H1 (cell line): ENCODE results near the gene GANC. TPM values are rescaled to one million over a fixed set of nuclear protein-coding genes. Genes with fewer than 3 reads are reported as not detected.

Experiments
- CTCF ChIA-PET: fragments of 300-600 bp; sonication (Branson Sonifier 250); formaldehyde crosslinking; loops from one replicate; lab custom pipeline; 2021; ENCODE audit not compliant: partially characterized antibody; lab: Charles Lee
- POLR2A ChIA-PET: fragments of 300-600 bp; sonication (Branson Sonifier 250); formaldehyde crosslinking; loops from one replicate; lab custom pipeline; 2021; ENCODE audit warnings: inconsistent platforms; ENCODE audit not compliant: partially characterized antibody; lab: Charles Lee
- DNase-seq, 2 experiments: peaks; one replicate each; pipeline versions ENCODE4 v3.0.0 to v3.0.0-alpha.2; 2010 to 2022; ENCODE audit warnings: low spot score in 2 of 2, low read depth in 1 of 2, mixed read lengths in 1 of 2
- FAIRE-seq: peaks from 2 replicates; lab custom pipeline; 2011; peaks lifted over from hg19 to GRCh38; lab: Jason Lieb, UNC
- H2AFZ ChIP-seq: 2 replicates; pipeline ENCODE4 v1.8.1; 2012; ENCODE audit warnings: low read length, inconsistent platforms
- H2AK5ac ChIP-seq: 2 replicates; pipeline ENCODE4 v1.6.1; 2013; ENCODE audit warnings: low read depth, low read length
- H2BK120ac ChIP-seq: replicated peaks from 2 replicates; pipeline ENCODE3; 2013; ENCODE audit warnings: low read depth, low read length, inconsistent platforms
- H2BK12ac ChIP-seq: 2 replicates; pipeline ENCODE4 v1.6.1; 2013; ENCODE audit warnings: low read depth, low read length
- H2BK15ac ChIP-seq: 2 replicates; pipeline ENCODE4 v1.6.1; 2013; ENCODE audit warnings: low read length
- H2BK20ac ChIP-seq: 2 replicates; pipeline ENCODE4 v1.6.1; 2013; ENCODE audit warnings: low read length
- H2BK5ac ChIP-seq: 2 replicates; pipeline ENCODE4 v1.6.1; 2013; ENCODE audit warnings: low read depth, low read length
- H3K14ac ChIP-seq: 2 replicates; pipeline ENCODE4 v1.6.1; 2013; ENCODE audit warnings: inconsistent platforms; ENCODE audit not compliant: insufficient read length
- H3K18ac ChIP-seq: 2 replicates; pipeline ENCODE4 v1.6.1; 2013; ENCODE audit warnings: low read length; ENCODE audit errors: extremely low read depth
- H3K23ac ChIP-seq: 2 replicates; pipeline ENCODE4 v1.6.1; 2013; ENCODE audit warnings: inconsistent platforms; ENCODE audit not compliant: insufficient read length
- H3K23me2 ChIP-seq: 2 replicates; pipeline ENCODE4 v1.6.1; 2013; ENCODE audit warnings: low read depth, low read length
- H3K27ac ChIP-seq: 2 replicates; pipeline ENCODE4 v1.6.1; 2011; ENCODE audit warnings: low read depth, low read length, inconsistent platforms
- H3K27me3 ChIP-seq, 4 experiments: replicated peaks in 1 of 4; 1 replicate in 1 of 4; 2 replicates in 3 of 4; pipeline versions ENCODE4 v1.6.1 to v1.8.1; 2011 to 2013; ENCODE audit warnings: low read length in 3 of 4, mild to moderate bottlenecking in 3 of 4, inconsistent platforms in 2 of 4, mixed read lengths in 2 of 4, moderate library complexity in 1 of 4; ENCODE audit not compliant: control insufficient read depth in 3 of 4, insufficient read depth in 3 of 4; ENCODE audit errors: extremely low read depth in 1 of 4
- H3K36me3 ChIP-seq, 4 experiments: 2 replicates each; pipeline versions ENCODE4 v1.6.1 to v1.8.1; 2011 to 2013; ENCODE audit warnings: mild to moderate bottlenecking in 4 of 4, low read length in 3 of 4, moderate library complexity in 2 of 4, control low read depth in 1 of 4, inconsistent platforms in 1 of 4; ENCODE audit not compliant: insufficient read depth in 4 of 4, control insufficient read depth in 2 of 4
- H3K4ac ChIP-seq: replicated peaks from 2 replicates; pipeline ENCODE3; 2013; ENCODE audit warnings: low read length, low read depth, mixed read lengths, inconsistent platforms; ENCODE audit not compliant: insufficient read length
- H3K4me1 ChIP-seq, 4 experiments: replicated peaks in 1 of 4; 1 replicate in 1 of 4; 2 replicates in 3 of 4; pipeline versions ENCODE4 v1.6.1 to v1.8.1; 2011 to 2013; ENCODE audit warnings: low read length in 3 of 4, inconsistent platforms in 2 of 4, mixed read lengths in 1 of 4; ENCODE audit not compliant: insufficient read depth in 4 of 4, control insufficient read depth in 3 of 4
- H3K4me2 ChIP-seq, 2 experiments: 2 replicates each; pipeline versions ENCODE4 v1.6.1 to v1.8.1; 2011 to 2013; ENCODE audit warnings: low read depth in 2 of 2, low read length in 2 of 2, control low read depth in 1 of 2, inconsistent platforms in 1 of 2, mild to moderate bottlenecking in 1 of 2; ENCODE audit not compliant: insufficient read depth in 1 of 2
- H3K4me3 ChIP-seq, 4 experiments: fragments of 200-600, 300-600 bp in 1 of 4; sonication (generic), shearing (Covaris generic), sonication (Bioruptor Twin) in 1 of 4; 2 replicates each; pipeline versions ENCODE4 v1.5.1 to v1.8.1; 2011 to 2016; ENCODE audit warnings: low read length in 4 of 4, low read depth in 3 of 4, control low read depth in 2 of 4, inconsistent platforms in 2 of 4, mild to moderate bottlenecking in 2 of 4, mixed read lengths in 1 of 4, moderate library complexity in 1 of 4; ENCODE audit not compliant: insufficient read depth in 2 of 4; ENCODE audit errors: extremely low read depth in 1 of 4
- H3K56ac ChIP-seq: replicated peaks from 2 replicates; pipeline ENCODE3; 2013; ENCODE audit warnings: low read depth, mild to moderate bottlenecking, mixed read lengths, low read length, inconsistent platforms; ENCODE audit not compliant: insufficient read length
- H3K79me1 ChIP-seq: 2 replicates; pipeline ENCODE4 v1.6.1; 2013; ENCODE audit warnings: low read depth, low read length, control low read depth
- H3K79me2 ChIP-seq, 2 experiments: 2 replicates each; pipeline versions ENCODE4 v1.6.1 to v1.8.1; 2012 to 2013; ENCODE audit warnings: low read length in 2 of 2, mild to moderate bottlenecking in 2 of 2, inconsistent platforms in 1 of 2; ENCODE audit not compliant: insufficient read depth in 2 of 2, control insufficient read depth in 1 of 2
- H3K9ac ChIP-seq, 4 experiments: replicated peaks in 1 of 4; 1 replicate in 1 of 4; 2 replicates in 3 of 4; pipeline versions ENCODE4 v1.6.1 to v1.8.1; 2011 to 2013; ENCODE audit warnings: low read depth in 3 of 4, low read length in 3 of 4, control low read depth in 2 of 4, mild to moderate bottlenecking in 2 of 4, moderate library complexity in 2 of 4, inconsistent platforms in 1 of 4; ENCODE audit errors: extremely low read depth in 1 of 4
- H3K9me3 ChIP-seq, 2 experiments: 2 replicates each; pipeline versions ENCODE4 v1.6.1 to v1.8.1; 2012 to 2013; ENCODE audit warnings: mild to moderate bottlenecking in 2 of 2, moderate library complexity in 2 of 2, control low read depth in 1 of 2, inconsistent platforms in 1 of 2, low read depth in 1 of 2, low read length in 1 of 2, mixed read lengths in 1 of 2; ENCODE audit not compliant: insufficient read depth in 2 of 2
- H4K20me1 ChIP-seq, 2 experiments: replicated peaks in 1 of 2; 2 replicates each; pipeline versions ENCODE3 to v1.8.1; 2011 to 2013; ENCODE audit warnings: inconsistent platforms in 2 of 2, low read length in 2 of 2, mild to moderate bottlenecking in 1 of 2; ENCODE audit not compliant: insufficient read depth in 2 of 2, control insufficient read depth in 1 of 2
- H4K5ac ChIP-seq: 2 replicates; pipeline ENCODE4 v1.6.1; 2013; ENCODE audit warnings: low read length, low read depth, mixed read lengths, inconsistent platforms; ENCODE audit not compliant: insufficient read length
- H4K8ac ChIP-seq: 2 replicates; pipeline ENCODE4 v1.8.0; 2013; ENCODE audit warnings: mild to moderate bottlenecking, moderate library complexity, low read length, inconsistent platforms; ENCODE audit not compliant: insufficient read depth; ENCODE audit errors: extremely low read depth
- H4K91ac ChIP-seq: replicated peaks from 2 replicates; pipeline ENCODE3; 2013; ENCODE audit warnings: low read length, mixed read lengths, inconsistent platforms; ENCODE audit not compliant: insufficient read length
- CREB1 ChIP-seq: IDR thresholded peaks from 2 replicates; pipeline ENCODE4 v1.6.1; 2012; ENCODE audit warnings: inconsistent platforms
- NRF1 ChIP-seq: IDR thresholded peaks from 2 replicates; pipeline ENCODE4 v1.6.1; 2011; ENCODE audit warnings: mild to moderate bottlenecking, low read depth, low read length, improper control_type of control experiment
- RAD21 ChIP-seq, 2 experiments: IDR thresholded peaks in 1 of 2; conservative IDR thresholded peaks in 1 of 2; 2 replicates each; pipeline ENCODE4 v1.6.1; 2011; ENCODE audit warnings: low read depth in 2 of 2, low read length in 2 of 2, improper control_type of control experiment in 1 of 2, inconsistent platforms in 1 of 2, mild to moderate bottlenecking in 1 of 2, moderate library complexity in 1 of 2
- SIX5 ChIP-seq: IDR thresholded peaks from 2 replicates; pipeline ENCODE4 v1.6.1; 2011; ENCODE audit warnings: mild to moderate bottlenecking, low read depth, low read length
- TBP ChIP-seq: IDR thresholded peaks from 2 replicates; pipeline ENCODE4 v1.6.1; 2011; ENCODE audit warnings: low read depth, low read length, improper control_type of control experiment
- WGBS, 2 experiments: shearing (Covaris generic) in 1 of 2; methylation state at CpG; one replicate each; pipeline versions ENCODE4 v1.1.6 to v1.1.7; 2013 to 2015; ENCODE audit warnings: low lambda C conversion rate in 2 of 2, mixed read lengths in 2 of 2, inconsistent platforms in 1 of 2, low coverage in 1 of 2, missing lambda C conversion rate in 1 of 2; ENCODE audit not compliant: insufficient replicate concordance in 2 of 2, insufficient coverage in 1 of 2, insufficient read length in 1 of 2; ENCODE audit errors: extremely low coverage in 1 of 2, missing lambda C conversion rate in 1 of 2; 5-methylcytosine and 5-hydroxymethylcytosine counted together
- polyA plus RNA-seq, 7 experiments: library from polyadenylated mRNA; depleted of rRNA in 3 of 7; stranded (reverse) in 5 of 7; unstranded in 2 of 7; fragments of >200 nt in 5 of 7; fragments of 200-250 nt in 2 of 7; gene quantifications; 1 replicate in 5 of 7; 2 replicates in 1 of 7; 4 replicates in 1 of 7; pipeline versions ENCODE4 v1.2.1 to v1.2.3, GENCODE V29; 2011 to 2013; ENCODE audit warnings: missing spikeins in 2 of 7, mixed read lengths in 2 of 7
- total RNA-seq: library from RNA; stranded (reverse); fragmentation: NEBNext Ultra II Directional; extraction: Animal tissue kit (Norgen Biotek cat#: 25700); gene quantifications from 2 replicates; pipeline ENCODE4 v1.2.1, GENCODE V29; 2021

Gene GANC
- total and polyA plus RNA-seq, 2 of the 8 experiments (the other 6 are each of a cell fraction or from before 2014, with no cell fraction given), result 6.8 to 14.4 TPM

DNA sequence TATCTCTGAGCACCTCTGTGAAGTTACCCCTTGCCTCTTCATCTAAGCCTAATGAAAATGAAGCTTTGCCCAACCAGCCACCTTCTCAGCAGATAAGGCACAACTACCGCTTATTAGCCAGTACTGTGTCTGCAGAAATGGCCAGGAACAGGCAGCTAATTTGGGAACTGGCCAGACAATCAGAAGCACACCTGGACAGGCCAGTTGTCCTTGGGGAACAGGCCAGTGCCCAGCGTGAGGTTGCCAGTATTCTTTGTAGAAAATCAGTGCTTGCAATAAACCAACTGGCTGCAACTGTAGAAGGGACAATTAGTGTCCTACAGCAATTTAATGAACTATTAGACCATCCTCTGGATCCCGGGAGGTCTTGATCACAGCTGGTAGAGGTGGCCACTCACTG, 10.7 kb downstream of the GANC start:
- POLR2A ChIA-PET, result interaction anchor here (1.5 to 4.4 kb wide), 2 partner anchors 9 to 14 kb away, joined by 4 to 27 read pairs; partner anchors contain the start of genes GANC and TMEM87A
- H2BK120ac ChIP-seq, result no peak overlapping the region
- CTCF ChIA-PET, result interaction anchor here (2.2 kb wide), 1 partner anchor 101 kb away, joined by 7 read pairs; no protein-coding TSS in a partner anchor
- no peak overlapping the region for H4K8ac ChIP-seq
- H3K23me2 ChIP-seq, result no peaks in the 10 kb centered on the region
- H3K27ac ChIP-seq, result no peak overlapping the region
- no peak for DNase-seq
- no peaks in the 10 kb centered on the region for H3K79me1 ChIP-seq
- TF ChIP-seq NRF1, result no peak
- TF ChIP-seq SIX5, result no peak
- no peak for TF ChIP-seq RAD21 (IDR thresholded peaks at IDR 0.05 in 1 of 2, conservative IDR thresholded peaks at IDR 0.05 in 1 of 2; ENCODE audit: low read depth in 2 of 2, low read length in 2 of 2)
- TF ChIP-seq TBP, result no peak
- no peak for TF ChIP-seq CREB1
- no peak overlapping the region for H3K18ac ChIP-seq
- H3K9me3 ChIP-seq, result no peaks in the 10 kb centered on the region
- no peak for FAIRE-seq
- no peak overlapping the region for H3K14ac ChIP-seq
- H2BK5ac ChIP-seq, result no peak overlapping the region
- no peak overlapping the region for H3K4me3 ChIP-seq
- no peak overlapping the region for H2AFZ ChIP-seq
- H2AK5ac ChIP-seq, result no peak overlapping the region
- peaks cover 0 to 3% (median 3%) of the 10 kb centered on the region in 4 experiments; a peak in 3 of 8 replicates for H3K36me3 ChIP-seq
- no peaks in the 10 kb centered on the region for H3K4me1 ChIP-seq
- WGBS, 2 experiments, result 84% methylated on average over 3 of the region's 3 CpGs; no CpG with 5 or more reads in 1 of the 2 experiments
- H4K20me1 ChIP-seq, result no peaks in the 10 kb centered on the region
- H2BK15ac ChIP-seq, result no peak overlapping the region
- H4K91ac ChIP-seq, result no peak overlapping the region
- H2BK20ac ChIP-seq, result no peak overlapping the region
- H3K79me2 ChIP-seq, result no peaks in the 10 kb centered on the region
- H3K9ac ChIP-seq, result no peak overlapping the region
- H3K4ac ChIP-seq, result no peak overlapping the region
- H3K27me3 ChIP-seq, result no peaks in the 10 kb centered on the region
- no peak overlapping the region for H3K23ac ChIP-seq
- no peak overlapping the region for H3K56ac ChIP-seq
- no peak overlapping the region for H2BK12ac ChIP-seq
- no peak overlapping the region for H4K5ac ChIP-seq
- H3K4me2 ChIP-seq, result no peak overlapping the region
